ENCODE results near the gene MIEF1. TPM values are rescaled to one million over a fixed set of nuclear protein-coding genes. Genes with fewer than 3 reads are reported as not detected.

MIEF1 gene
- polyA plus RNA-seq, 3 donors, result 7.8 to 25.7 (median 9.9) TPM

- no peak overlapping the region for H3K27ac ChIP-seq (ENCODE audit: low read depth, low read length)
- WGBS, 3 donors, result 86 to 90% (median 89%) methylated on average over 6 of the region's 6 CpGs
These were observed 32.8 kb upstream of the MIEF1 start for GRCh38 chr22:39469326-39469680.

GRCh38 chr22:39469681-39470450, 32.2 kb upstream of the MIEF1 start:
- H3K27ac ChIP-seq (ENCODE audit: low read depth, low read length), result no peak overlapping the region

DNA sequence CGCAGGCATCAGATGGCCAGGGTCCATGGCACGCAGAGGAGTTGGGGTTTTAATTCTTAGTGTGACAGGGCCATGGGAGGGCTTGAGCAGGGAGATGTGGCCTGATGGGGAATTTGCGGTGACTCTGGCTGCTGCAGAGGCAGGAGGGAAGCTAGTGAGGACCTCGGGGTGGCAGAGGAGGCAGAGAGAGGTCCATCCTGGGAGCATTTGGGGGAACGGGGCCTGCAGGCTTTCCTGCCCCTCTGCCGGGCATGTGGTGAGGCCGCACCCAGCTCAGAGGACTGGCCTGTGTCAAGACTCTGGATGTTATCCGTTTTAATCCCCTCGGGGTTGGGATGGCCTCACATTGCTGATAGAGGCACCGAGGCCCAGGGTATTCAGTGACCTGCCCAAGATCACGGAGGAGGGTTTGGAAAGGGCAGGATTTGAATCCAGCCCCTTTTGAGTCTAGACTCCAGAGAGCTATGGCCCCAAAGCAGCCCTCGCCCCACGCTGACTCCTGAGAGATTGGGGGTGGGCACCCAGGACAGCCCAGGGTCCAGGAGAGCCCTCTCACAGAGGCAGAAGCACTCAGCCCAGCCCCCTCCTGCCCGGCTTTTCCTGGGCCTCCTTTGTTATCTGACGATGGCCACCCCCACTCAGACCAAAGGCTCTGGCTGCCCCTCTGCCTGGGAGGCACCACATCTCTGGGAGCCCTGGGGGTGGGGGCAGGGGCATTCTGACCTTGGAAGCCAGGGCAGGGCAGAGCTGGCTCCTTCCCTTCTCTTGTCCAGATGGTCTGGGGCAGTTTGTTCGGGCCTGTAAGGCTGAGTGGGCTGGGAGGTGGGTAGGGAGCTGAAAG, 31.4 kb upstream of the MIEF1 start:
- H3K27ac ChIP-seq (ENCODE audit: low read depth, low read length), result no peak overlapping the region
- WGBS, 3 donors, result 70 to 73% (median 73%) methylated on average over 15 to 16 of the region's 16 CpGs

More at GRCh38 chr22:39469681-39470450, 32.2 kb upstream of the MIEF1 start:
- 74 to 87% (median 78%) methylated on average over 26 of the region's 26 CpGs for WGBS, 3 donors

- no peak overlapping the region for H3K27ac ChIP-seq (ENCODE audit: low read depth, low read length)
- WGBS, 3 donors, result 20 to 50% (median 22%) methylated on average over 13 of the region's 13 CpGs
These were observed 30.5 kb upstream of the MIEF1 start for GRCh38 chr22:39471381-39472141.

DNA sequence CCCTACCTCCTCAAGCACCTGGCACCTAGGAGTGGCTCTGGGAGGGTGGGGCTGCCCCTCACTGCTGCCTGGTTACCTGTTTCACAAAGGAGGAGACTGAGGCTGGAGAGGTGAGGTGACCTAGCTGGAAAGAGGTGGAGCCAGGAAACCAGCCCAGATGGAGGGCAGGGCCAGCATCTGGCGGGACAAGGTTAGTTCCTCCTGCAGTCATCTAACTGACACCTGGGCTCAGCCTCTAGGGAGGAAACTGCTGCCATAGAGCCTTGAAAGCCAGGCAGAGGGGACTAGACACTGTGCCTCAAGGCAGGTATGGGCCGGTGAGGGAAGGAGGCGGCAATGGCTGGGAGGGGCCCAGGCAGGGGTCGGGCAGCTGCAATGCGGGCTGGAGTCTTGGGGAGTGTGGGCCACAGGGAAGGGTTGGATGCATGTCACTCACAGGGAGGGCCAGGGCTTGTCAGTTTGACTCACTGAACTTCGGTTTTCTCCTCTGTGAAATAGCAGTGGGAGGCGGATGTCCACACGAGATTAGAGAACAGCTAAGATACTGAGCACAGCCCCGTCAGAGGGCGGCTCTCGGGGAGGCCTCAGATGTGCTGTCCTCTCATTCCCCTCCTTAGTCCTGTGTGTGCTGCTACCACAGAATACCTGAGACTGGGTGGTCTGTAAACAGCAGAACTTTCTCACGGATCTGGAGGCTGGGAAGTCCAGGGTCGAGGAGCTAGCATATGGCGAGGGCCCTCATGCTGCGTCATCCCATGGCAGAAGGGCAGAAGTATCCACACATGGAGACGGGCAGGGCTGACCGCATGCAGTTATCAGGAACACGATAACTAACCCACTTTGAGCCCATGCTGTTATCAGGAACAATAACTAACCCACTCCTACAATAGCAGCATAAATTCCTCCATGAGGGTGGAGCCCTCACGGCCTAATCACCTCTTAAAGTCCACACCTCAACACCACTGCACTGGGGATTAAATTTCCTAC, 29.2 kb upstream of the MIEF1 start:
- WGBS, 3 donors, result 69 to 71% (median 70%) methylated on average over 19 of the region's 19 CpGs
- no peak overlapping the region for H3K27ac ChIP-seq (ENCODE audit: low read depth, low read length)

- no peak overlapping the region for H3K27ac ChIP-seq (ENCODE audit: low read depth, low read length)
- WGBS, 3 donors, result 70 to 96% (median 93%) methylated on average over 5 of the region's 5 CpGs
These were observed 28.2 kb upstream of the MIEF1 start for GRCh38 chr22:39473851-39474250.

- H3K27ac ChIP-seq (ENCODE audit: low read depth, low read length), result no peak overlapping the region
These were observed 27.6 kb upstream of the MIEF1 start for GRCh38 chr22:39474351-39475111.

DNA sequence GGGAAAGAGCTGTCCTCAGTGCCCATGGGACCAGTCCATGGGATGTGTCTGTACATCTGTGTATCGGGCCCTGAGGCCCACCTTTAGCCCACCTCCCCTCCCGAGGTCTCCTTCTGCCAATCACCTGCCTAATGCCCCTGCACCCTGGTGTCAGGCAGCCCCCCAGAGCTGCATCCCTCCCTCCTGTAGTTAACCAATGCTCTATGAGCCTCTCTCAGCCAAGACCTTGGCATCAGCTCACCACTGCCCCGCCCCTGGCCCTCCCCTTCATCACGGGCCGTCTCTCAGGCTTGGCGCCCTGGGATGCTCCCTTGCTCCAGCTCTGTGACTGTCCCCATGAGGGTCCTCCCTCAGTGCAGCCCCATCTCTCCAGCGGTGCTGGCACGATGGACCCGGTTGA, 26.8 kb upstream of the MIEF1 start:
- 67 to 73% (median 69%) methylated on average over 9 of the region's 9 CpGs for WGBS, 3 donors
- H3K27ac ChIP-seq (ENCODE audit: low read depth, low read length), result no peak overlapping the region

More at GRCh38 chr22:39474351-39475111, 27.6 kb upstream of the MIEF1 start:
- WGBS, 3 donors, result 42 to 79% (median 68%) methylated on average over 11 of the region's 11 CpGs

DNA sequence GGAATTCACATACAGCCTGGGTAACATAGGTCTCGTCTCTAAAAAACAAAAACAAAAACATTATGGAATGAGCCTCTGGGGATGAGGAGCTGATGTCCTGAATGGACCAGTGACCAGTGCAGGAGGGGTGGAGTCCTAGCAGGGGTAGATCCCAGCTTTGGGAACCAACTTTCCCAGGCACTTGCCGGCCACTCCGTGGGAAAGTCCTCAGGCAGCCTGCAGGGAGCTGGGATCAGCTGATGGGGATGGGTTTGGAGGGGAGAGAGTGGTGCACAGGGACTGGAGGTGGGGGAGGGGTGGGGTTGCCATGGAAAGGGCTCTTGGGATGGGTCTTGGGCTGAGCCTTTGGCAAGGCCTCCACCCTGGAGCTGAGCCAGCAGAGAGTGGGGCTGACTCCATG, 26.2 kb upstream of the MIEF1 start:
- H3K27ac ChIP-seq (ENCODE audit: low read depth, low read length), result no peak overlapping the region
- 60 to 71% (median 62%) methylated on average over 3 of the region's 3 CpGs for WGBS, 3 donors

- H3K27ac ChIP-seq (ENCODE audit: low read depth, low read length), result no peak overlapping the region
- 81 to 84% (median 82%) methylated on average over 13 of the region's 13 CpGs for WGBS, 3 donors
These were observed 25.4 kb upstream of the MIEF1 start for GRCh38 chr22:39476664-39477063.

DNA sequence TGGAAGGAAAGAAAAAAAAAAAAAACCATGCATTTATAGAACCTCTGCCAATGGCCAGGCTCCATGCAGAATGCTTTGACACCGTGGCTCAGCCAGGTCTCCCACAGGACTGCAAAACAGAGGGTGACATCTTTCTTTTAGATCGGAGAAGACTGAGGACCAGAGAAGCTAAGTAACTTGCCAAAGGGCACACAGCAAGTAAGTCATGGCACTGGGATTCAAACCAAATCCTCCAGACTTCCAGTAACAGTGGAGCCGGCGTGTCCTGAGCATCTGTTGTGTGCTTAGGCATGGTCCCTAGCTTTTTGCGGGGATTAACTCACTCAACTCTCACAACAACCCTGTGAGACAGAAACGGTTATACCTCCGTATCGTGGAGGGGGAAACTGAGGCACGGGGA, 24.5 kb upstream of the MIEF1 start:
- WGBS, 3 donors, result 89 to 94% (median 90%) methylated on average over 9 of the region's 9 CpGs
- H3K27ac ChIP-seq (ENCODE audit: low read depth, low read length), result no peak overlapping the region

- 45 to 61% (median 60%) methylated on average over 9 of the region's 9 CpGs for WGBS, 3 donors
- H3K27ac ChIP-seq (ENCODE audit: low read depth, low read length), result no peak overlapping the region
These were observed 23.6 kb upstream of the MIEF1 start for GRCh38 chr22:39478441-39478850.

DNA sequence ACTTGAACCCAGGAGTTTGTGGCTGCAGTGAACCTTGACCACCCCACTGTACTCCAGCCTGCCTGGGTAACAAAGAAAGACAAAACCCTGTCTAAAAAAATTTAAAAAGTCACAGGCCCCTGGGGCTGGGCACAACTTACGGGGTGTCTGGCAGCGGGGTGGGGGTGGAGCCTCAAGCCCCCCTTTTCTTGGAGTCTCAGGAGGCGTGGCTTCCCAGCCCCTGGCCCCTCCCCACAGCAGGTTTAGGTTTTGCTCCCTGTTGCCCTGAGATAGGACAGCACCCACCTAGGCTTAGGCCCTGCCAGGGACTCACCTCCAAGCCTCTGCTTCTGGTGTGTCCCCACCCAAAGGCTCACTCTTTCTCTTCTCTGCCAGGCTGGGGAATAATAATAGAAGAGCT, 22.8 kb upstream of the MIEF1 start:
- H3K27ac ChIP-seq (ENCODE audit: low read depth, low read length), result no peak overlapping the region
- 85 to 94% (median 93%) methylated on average over 3 of the region's 3 CpGs for WGBS, 3 donors

DNA sequence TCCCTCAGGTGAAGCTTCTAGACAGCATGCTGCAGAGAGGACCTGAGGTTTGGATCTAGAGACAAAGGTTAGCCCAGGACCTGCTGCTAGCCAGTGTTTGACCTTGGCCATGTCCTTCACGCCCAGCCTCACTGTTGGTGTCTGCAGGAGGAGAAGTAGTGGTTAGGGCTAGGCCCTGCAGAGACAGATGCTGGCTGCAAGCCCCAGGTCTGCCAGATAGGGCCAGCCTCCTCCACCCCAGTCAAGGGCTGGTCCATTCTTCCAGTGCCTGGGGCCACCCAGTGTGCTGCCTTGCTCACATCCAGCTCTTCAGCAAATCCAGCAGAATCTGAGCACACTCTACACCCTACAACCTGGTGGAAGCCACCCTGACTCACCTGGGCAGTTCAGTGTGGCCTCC, 21.5 kb upstream of the MIEF1 start:
- WGBS, 3 donors, result 57 to 81% (median 58%) methylated on average over 1 of the region's 1 CpG
- H3K27ac ChIP-seq (ENCODE audit: low read depth, low read length), result no peak overlapping the region

DNA sequence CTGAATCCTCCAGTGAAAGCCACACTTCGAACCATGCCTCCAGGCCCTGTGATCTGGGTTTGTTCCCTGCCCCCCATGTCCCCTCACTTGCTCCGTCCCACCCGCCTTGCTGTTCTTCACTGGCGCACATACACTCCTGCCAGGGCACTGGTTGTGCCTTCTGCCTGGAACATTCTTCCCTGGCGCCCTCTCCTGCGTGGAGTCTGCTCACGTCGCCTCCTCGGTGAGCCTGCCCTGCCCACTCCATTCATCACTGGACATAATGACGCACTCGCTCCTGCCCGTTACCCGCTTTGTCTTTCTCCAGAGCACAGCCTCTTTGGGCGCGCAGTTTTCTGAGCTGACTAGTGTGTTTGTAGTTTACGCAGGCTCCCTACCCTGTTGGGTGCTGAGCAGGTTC, 21.0 kb upstream of the MIEF1 start:
- no peak overlapping the region for H3K27ac ChIP-seq (ENCODE audit: low read depth, low read length)
- WGBS, 3 donors, result 93 to 96% (median 94%) methylated on average over 16 of the region's 16 CpGs

GRCh38 chr22:39481595-39481994, 20.5 kb upstream of the MIEF1 start:
- WGBS, 3 donors, result 85 to 89% (median 89%) methylated on average over 5 of the region's 5 CpGs
- no peak overlapping the region for H3K27ac ChIP-seq (ENCODE audit: low read depth, low read length)

GRCh38 chr22:39482768-39483167, 19.3 kb upstream of the MIEF1 start:
- 48 to 88% (median 75%) methylated on average over 3 of the region's 3 CpGs for WGBS, 3 donors
- H3K27ac ChIP-seq (ENCODE audit: low read depth, low read length), result no peak overlapping the region

Data from adipose tissue (tissue), 3 donors.